Measurements from ENCODE around the gene SLMAP.

The SLMAP gene

GRCh38 chr3:57755741-57756527 is at the start of gene SLMAP:
SLMAP (plus strand) TSS chr3:57756309; CDS start chr3:57757652, 1,343 bp downstream.
- in situ Hi-C loops (cut with MboI; ENCODE audit: low sequenced_read_pairs), result no loop called here

GRCh38 chr3:57706462-57706861 is 49.6 kb upstream of the SLMAP start:
- in situ Hi-C loops (cut with MboI; ENCODE audit: low sequenced_read_pairs), result no loop called here

GRCh38 chr3:57709031-57709430 is 47.1 kb upstream of the SLMAP start:
- in situ Hi-C loops (cut with MboI; ENCODE audit: low sequenced_read_pairs), result no loop called here

GRCh38 chr3:57709559-57709958 is 46.5 kb upstream of the SLMAP start:
- in situ Hi-C loops (cut with MboI; ENCODE audit: low sequenced_read_pairs), result no loop called here

GRCh38 chr3:57715686-57716085 is 40.4 kb upstream of the SLMAP start:
- in situ Hi-C loops (cut with MboI; ENCODE audit: low sequenced_read_pairs), result no loop called here

- in situ Hi-C loops (cut with MboI; ENCODE audit: low sequenced_read_pairs), result no loop called here
Observed at GRCh38 chr3:57717205-57717868, 38.8 kb upstream of the SLMAP start.

GRCh38 chr3:57718118-57718517 is 38.0 kb upstream of the SLMAP start:
- in situ Hi-C loops (cut with MboI; ENCODE audit: low sequenced_read_pairs), result no loop called here

GRCh38 chr3:57726397-57726796 is 29.7 kb upstream of the SLMAP start:
- in situ Hi-C loops (cut with MboI; ENCODE audit: low sequenced_read_pairs), result no loop called here

- in situ Hi-C loops (cut with MboI; ENCODE audit: low sequenced_read_pairs), result no loop called here
Observed at GRCh38 chr3:57727106-57727505, 29.0 kb upstream of the SLMAP start.

- in situ Hi-C loops (cut with MboI; ENCODE audit: low sequenced_read_pairs), result no loop called here
Observed at GRCh38 chr3:57729334-57730045, 26.6 kb upstream of the SLMAP start.

- in situ Hi-C loops (cut with MboI; ENCODE audit: low sequenced_read_pairs), result no loop called here
Observed at GRCh38 chr3:57730682-57731081, 25.4 kb upstream of the SLMAP start.

- in situ Hi-C loops (cut with MboI; ENCODE audit: low sequenced_read_pairs), result no loop called here
Observed at GRCh38 chr3:57731311-57731710, 24.8 kb upstream of the SLMAP start.

GRCh38 chr3:57733790-57734189 is 22.3 kb upstream of the SLMAP start:
- in situ Hi-C loops (cut with MboI; ENCODE audit: low sequenced_read_pairs), result no loop called here

- in situ Hi-C loops (cut with MboI; ENCODE audit: low sequenced_read_pairs), result no loop called here
Observed at GRCh38 chr3:57735405-57735804, 20.7 kb upstream of the SLMAP start.

GRCh38 chr3:57737840-57738239 is 18.3 kb upstream of the SLMAP start:
- in situ Hi-C loops (cut with MboI; ENCODE audit: low sequenced_read_pairs), result no loop called here

GRCh38 chr3:57738391-57738790 is 17.7 kb upstream of the SLMAP start:
- in situ Hi-C loops (cut with MboI; ENCODE audit: low sequenced_read_pairs), result no loop called here

- in situ Hi-C loops (cut with MboI; ENCODE audit: low sequenced_read_pairs), result no loop called here
Observed at GRCh38 chr3:57740027-57740426, 16.1 kb upstream of the SLMAP start.

- in situ Hi-C loops (cut with MboI; ENCODE audit: low sequenced_read_pairs), result no loop called here
Observed at GRCh38 chr3:57743496-57743895, 12.6 kb upstream of the SLMAP start.

GRCh38 chr3:57745101-57745500 is 11.0 kb upstream of the SLMAP start:
- in situ Hi-C loops (cut with MboI; ENCODE audit: low sequenced_read_pairs), result no loop called here

GRCh38 chr3:57746156-57747010 is 9.7 kb upstream of the SLMAP start:
- in situ Hi-C loops (cut with MboI; ENCODE audit: low sequenced_read_pairs), result no loop called here

- in situ Hi-C loops (cut with MboI; ENCODE audit: low sequenced_read_pairs), result no loop called here
Observed at GRCh38 chr3:57749542-57749941, 6.6 kb upstream of the SLMAP start.

Measured in HL-60/S4 (cell line).